Measurements from ENCODE around the gene FANCD2. TPM values are rescaled to one million over a fixed set of nuclear protein-coding genes. Genes with fewer than 3 reads are reported as not detected.

Gene FANCD2
- polyA plus RNA-seq, 1 of the 3 experiments (the other 2 are of a cell fraction) = 7.3 TPM

DNA sequence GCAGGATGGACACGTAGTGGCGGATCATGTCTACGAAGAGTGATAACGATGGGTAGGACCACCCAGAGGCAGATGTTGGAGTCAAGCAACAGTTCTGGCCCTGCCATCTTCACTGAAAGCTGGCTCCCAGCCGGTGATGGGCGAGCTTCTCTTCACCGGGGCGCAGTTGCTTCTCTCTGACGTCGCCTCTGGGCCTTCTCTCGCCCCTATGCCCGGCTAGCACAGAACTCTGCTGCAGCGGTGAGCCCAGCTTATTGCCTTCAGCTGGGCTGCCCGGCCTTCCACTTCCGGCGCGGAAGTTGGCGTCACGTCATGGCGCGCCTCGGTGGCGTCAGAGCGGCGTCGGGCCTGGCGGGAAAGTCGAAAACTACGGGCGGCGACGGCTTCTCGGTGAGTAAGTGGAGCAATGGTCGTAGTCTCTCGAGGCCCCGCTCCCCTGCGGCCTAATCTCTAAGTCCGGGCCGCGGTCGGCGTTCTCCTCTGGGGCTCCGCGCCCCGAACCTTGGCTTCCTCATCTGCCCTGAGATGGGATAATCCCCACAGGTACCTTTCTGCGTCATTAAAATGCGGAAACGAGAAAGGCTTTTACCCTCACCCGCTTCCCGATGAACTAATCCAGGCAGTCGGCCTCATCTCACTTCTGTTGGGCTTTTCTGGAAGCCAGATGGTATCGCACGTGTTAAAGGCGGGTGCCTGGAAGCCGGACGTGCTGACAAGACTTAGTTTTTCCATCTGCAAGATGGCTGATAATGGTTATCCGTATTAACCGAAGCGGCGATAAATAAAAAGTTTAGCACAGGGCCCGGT, at the start of gene FANCD2 (continued):
- TF ChIP-seq, protein P1, sequence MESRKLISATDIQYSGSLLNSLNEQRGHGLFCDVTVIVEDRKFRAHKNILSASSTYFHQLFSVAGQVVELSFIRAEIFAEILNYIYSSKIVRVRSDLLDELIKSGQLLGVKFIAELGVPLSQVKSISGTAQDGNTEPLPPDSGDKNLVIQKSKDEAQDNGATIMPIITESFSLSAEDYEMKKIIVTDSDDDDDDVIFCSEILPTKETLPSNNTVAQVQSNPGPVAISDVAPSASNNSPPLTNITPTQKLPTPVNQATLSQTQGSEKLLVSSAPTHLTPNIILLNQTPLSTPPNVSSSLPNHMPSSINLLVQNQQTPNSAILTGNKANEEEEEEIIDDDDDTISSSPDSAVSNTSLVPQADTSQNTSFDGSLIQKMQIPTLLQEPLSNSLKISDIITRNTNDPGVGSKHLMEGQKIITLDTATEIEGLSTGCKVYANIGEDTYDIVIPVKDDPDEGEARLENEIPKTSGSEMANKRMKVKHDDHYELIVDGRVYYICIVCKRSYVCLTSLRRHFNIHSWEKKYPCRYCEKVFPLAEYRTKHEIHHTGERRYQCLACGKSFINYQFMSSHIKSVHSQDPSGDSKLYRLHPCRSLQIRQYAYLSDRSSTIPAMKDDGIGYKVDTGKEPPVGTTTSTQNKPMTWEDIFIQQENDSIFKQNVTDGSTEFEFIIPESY (IDR thresholded peaks at IDR 0.05; ENCODE audit: borderline replicate concordance, low read depth) = no peak
- no peak; a peak in 1 of 4 replicates for TF ChIP-seq EP300 (IDR thresholded peaks at IDR 0.05; ENCODE audit: borderline replicate concordance in 1 of 2, low read depth in 1 of 2, low read length in 1 of 2)
- TF ChIP-seq MEF2A (IDR thresholded peaks at IDR 0.05; ENCODE audit: borderline replicate concordance, low read depth) = no peak
- TF ChIP-seq SMC3 (IDR thresholded peaks at IDR 0.05; ENCODE audit: low read depth, low read length) = no peak
- 0 out of 2 replicates have a peak, but pooled peaks have one; percentile 21 for TF ChIP-seq FOXM1 (IDR thresholded peaks at IDR 0.05; ENCODE audit: low read depth)
- TF ChIP-seq YY1 (IDR thresholded peaks at IDR 0.05; ENCODE audit: low read depth) = peak; percentile 70; the same call in 1 of the 2 replicates
- TF ChIP-seq, protein P2, sequence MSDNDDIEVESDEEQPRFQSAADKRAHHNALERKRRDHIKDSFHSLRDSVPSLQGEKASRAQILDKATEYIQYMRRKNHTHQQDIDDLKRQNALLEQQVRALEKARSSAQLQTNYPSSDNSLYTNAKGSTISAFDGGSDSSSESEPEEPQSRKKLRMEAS (IDR thresholded peaks at IDR 0.05; ENCODE audit: low read depth) = peak; percentile 96
- peak; percentile 88 for TF ChIP-seq GABPA (IDR thresholded peaks at IDR 0.05; ENCODE audit: low read depth)
- TF ChIP-seq JUND (IDR thresholded peaks at IDR 0.05) = no peak
- TF ChIP-seq, protein P3, sequence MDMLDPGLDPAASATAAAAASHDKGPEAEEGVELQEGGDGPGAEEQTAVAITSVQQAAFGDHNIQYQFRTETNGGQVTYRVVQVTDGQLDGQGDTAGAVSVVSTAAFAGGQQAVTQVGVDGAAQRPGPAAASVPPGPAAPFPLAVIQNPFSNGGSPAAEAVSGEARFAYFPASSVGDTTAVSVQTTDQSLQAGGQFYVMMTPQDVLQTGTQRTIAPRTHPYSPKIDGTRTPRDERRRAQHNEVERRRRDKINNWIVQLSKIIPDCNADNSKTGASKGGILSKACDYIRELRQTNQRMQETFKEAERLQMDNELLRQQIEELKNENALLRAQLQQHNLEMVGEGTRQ (IDR thresholded peaks at IDR 0.05; ENCODE audit: borderline replicate concordance, low read depth, low read length) = no peak
- TF ChIP-seq POLR2AphosphoS5 (IDR thresholded peaks at IDR 0.05; ENCODE audit: low read depth, low read length) = peak; percentile 95

DNA sequence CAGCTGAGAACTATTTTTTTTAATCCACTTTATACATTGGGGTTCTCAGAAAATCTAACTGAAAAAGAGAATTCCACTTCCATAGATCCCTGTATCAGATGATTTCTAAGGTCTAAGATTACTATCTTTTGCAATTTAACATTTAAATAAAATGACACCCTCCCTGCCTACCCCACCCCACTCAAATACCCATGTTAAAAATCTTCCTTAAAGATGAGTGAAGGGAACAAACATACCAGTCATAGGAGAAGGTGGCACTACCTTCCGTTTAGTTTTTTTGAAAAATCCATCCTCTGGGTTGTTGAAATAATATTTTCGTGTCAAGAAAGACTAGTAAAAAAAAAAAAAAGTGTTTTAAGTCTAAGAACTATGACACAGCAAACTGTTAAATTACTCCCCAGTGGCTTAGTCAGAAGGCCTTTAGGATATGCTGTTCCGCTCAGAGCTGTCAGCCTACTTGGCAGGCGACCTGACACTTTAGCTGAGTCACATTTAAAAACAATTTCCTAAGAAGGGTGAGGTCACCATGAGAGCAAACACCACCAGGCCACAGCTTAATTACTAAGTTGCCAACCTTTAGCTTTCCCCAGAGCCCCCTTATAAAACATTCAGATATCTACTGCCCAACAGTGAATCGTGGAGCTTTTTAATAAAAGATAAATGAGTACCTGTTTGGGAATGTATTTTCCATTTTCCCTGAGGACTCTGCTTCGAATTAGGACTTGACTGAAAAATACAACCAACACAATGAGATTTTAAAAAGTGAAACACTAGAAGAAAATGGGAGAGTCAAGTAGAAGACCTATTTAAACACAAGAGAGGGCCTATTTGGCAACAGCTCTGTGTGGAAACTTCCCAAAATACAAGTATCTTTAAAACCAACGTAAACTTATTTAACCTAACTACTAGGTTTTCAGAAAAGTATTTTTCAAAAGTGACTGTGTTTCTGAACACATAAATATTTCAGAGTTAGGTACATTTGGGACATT, 49.2 kb upstream of the FANCD2 start:
- H3K9ac ChIP-seq = peak overlapping the region; percentile 42
- ChIA-PET POLR2A (interaction anchor here (0.6 to 1.2 kb wide), 2 partner anchors 13 to 580 kb away, joined by 3 to 4 read pairs; no protein-coding TSS in a partner anchor), CTCF (interaction anchor here (1.6 kb wide), 1 partner anchor 30 kb away, joined by 5 read pairs; no protein-coding TSS in a partner anchor)
- no peak for DNase-seq
- peak overlapping the region in 1 of 2 experiments; percentile 81; a peak in 3 of 4 replicates for H3K27ac ChIP-seq (ENCODE audit: low read depth in 2 of 2, low read length in 1 of 2)
- H3K4me3 ChIP-seq (ENCODE audit: low read depth in 2 of 2, low read length in 1 of 2) = no peak overlapping the region
- peaks cover 0 to 16% of the 10 kb centered on the region in 2 experiments; a peak in 1 of 4 replicates for H3K4me1 ChIP-seq (ENCODE audit: control insufficient read depth in 1 of 2, insufficient read depth in 2 of 2, low read depth in 1 of 2, low read length in 1 of 2)
- peaks cover 36% of the 10 kb centered on the region; the same call in 1 of the 2 replicates for H3K79me2 ChIP-seq (ENCODE audit: insufficient read depth)
- no peaks in the 10 kb centered on the region for H3K27me3 ChIP-seq (ENCODE audit: insufficient read depth)
- 33% methylated on average over 7 of the region's 7 CpGs for whole genome bisulfite sequencing (ENCODE audit: low lambda C conversion rate)
- no peak overlapping the region for H2AFZ ChIP-seq (ENCODE audit: low read depth)
- H3K9me3 ChIP-seq = no peaks in the 10 kb centered on the region
- H3F3A ChIP-seq (replicated peaks; ENCODE audit: insufficient read depth) = peaks cover 25% of the 10 kb centered on the region
- H4K20me1 ChIP-seq (ENCODE audit: insufficient read depth) = no peaks in the 10 kb centered on the region
- H3K9me2 ChIP-seq = no peaks in the 10 kb centered on the region
- peaks cover 25 to 52% of the 10 kb centered on the region in 2 experiments for H3K36me3 ChIP-seq (replicated peaks in 1 of 2; ENCODE audit: control insufficient read depth in 1 of 2, insufficient read depth in 2 of 2, low read length in 1 of 2)
- peak overlapping the region; percentile 54 for H3K4me2 ChIP-seq
- peak; percentile 74 for TF ChIP-seq FOSL2 (IDR thresholded peaks at IDR 0.05; ENCODE audit: borderline replicate concordance, low read depth)
- no peak for TF ChIP-seq RFX5 (IDR thresholded peaks at IDR 0.05; ENCODE audit: low read length)
- TF ChIP-seq, protein P4, sequence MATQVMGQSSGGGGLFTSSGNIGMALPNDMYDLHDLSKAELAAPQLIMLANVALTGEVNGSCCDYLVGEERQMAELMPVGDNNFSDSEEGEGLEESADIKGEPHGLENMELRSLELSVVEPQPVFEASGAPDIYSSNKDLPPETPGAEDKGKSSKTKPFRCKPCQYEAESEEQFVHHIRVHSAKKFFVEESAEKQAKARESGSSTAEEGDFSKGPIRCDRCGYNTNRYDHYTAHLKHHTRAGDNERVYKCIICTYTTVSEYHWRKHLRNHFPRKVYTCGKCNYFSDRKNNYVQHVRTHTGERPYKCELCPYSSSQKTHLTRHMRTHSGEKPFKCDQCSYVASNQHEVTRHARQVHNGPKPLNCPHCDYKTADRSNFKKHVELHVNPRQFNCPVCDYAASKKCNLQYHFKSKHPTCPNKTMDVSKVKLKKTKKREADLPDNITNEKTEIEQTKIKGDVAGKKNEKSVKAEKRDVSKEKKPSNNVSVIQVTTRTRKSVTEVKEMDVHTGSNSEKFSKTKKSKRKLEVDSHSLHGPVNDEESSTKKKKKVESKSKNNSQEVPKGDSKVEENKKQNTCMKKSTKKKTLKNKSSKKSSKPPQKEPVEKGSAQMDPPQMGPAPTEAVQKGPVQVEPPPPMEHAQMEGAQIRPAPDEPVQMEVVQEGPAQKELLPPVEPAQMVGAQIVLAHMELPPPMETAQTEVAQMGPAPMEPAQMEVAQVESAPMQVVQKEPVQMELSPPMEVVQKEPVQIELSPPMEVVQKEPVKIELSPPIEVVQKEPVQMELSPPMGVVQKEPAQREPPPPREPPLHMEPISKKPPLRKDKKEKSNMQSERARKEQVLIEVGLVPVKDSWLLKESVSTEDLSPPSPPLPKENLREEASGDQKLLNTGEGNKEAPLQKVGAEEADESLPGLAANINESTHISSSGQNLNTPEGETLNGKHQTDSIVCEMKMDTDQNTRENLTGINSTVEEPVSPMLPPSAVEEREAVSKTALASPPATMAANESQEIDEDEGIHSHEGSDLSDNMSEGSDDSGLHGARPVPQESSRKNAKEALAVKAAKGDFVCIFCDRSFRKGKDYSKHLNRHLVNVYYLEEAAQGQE (IDR thresholded peaks at IDR 0.05; ENCODE audit: low read depth, low read length) = no peak
- TF ChIP-seq MEF2A (IDR thresholded peaks at IDR 0.05; ENCODE audit: borderline replicate concordance, low read depth) = no peak
- no peak for TF ChIP-seq ELF1 (IDR thresholded peaks at IDR 0.05)
- no peak for TF ChIP-seq FOXJ3 (CRISPR knock-in tag; IDR thresholded peaks at IDR 0.05)
- TF ChIP-seq TCF12 (IDR thresholded peaks at IDR 0.05) = peak; percentile 47; the same call in 1 of the 2 replicates
- no peak for TF ChIP-seq NRF1 (IDR thresholded peaks at IDR 0.05; ENCODE audit: low read depth, low read length)
- TF ChIP-seq NFIC (IDR thresholded peaks at IDR 0.05; ENCODE audit: borderline replicate concordance) = peak; percentile 80
- TF ChIP-seq POLR2AphosphoS5 (IDR thresholded peaks at IDR 0.05; ENCODE audit: low read depth, low read length) = no peak
- TF ChIP-seq FOXM1 (IDR thresholded peaks at IDR 0.05; ENCODE audit: low read depth) = no peak
- TF ChIP-seq, protein P5, sequence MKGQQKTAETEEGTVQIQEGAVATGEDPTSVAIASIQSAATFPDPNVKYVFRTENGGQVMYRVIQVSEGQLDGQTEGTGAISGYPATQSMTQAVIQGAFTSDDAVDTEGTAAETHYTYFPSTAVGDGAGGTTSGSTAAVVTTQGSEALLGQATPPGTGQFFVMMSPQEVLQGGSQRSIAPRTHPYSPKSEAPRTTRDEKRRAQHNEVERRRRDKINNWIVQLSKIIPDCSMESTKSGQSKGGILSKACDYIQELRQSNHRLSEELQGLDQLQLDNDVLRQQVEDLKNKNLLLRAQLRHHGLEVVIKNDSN (IDR thresholded peaks at IDR 0.05; ENCODE audit: borderline replicate concordance, low read depth) = no peak
- TF ChIP-seq GATA2 (CRISPR knock-in tag; IDR thresholded peaks at IDR 0.05) = no peak
